Uterus (tissue), 2 donors: ENCODE results near the gene RIMS4.

Experiments used
- POLR2A ChIP-seq, 2 donors: fragments of 450-650 bp; IDR thresholded peaks; one replicate each; pipeline ENCODE4 v1.6.1; 2016; ENCODE audit warnings: antibody characterized with exemption in 2 of 2, mild to moderate bottlenecking in 1 of 2, moderate library complexity in 1 of 2
- TF ChIP-seq, protein P1 (sequence below), 4 experiments: fragments of 200-600 bp in 2 of 4; fragments of 450-650 bp in 2 of 4; sonication (generic) in 2 of 4; IDR thresholded peaks; one replicate each; pipeline ENCODE4 v1.5.1; 2016 to 2019; ENCODE audit warnings: antibody characterized with exemption in 4 of 4, mild to moderate bottlenecking in 2 of 4, moderate library complexity in 1 of 4

DNA sequence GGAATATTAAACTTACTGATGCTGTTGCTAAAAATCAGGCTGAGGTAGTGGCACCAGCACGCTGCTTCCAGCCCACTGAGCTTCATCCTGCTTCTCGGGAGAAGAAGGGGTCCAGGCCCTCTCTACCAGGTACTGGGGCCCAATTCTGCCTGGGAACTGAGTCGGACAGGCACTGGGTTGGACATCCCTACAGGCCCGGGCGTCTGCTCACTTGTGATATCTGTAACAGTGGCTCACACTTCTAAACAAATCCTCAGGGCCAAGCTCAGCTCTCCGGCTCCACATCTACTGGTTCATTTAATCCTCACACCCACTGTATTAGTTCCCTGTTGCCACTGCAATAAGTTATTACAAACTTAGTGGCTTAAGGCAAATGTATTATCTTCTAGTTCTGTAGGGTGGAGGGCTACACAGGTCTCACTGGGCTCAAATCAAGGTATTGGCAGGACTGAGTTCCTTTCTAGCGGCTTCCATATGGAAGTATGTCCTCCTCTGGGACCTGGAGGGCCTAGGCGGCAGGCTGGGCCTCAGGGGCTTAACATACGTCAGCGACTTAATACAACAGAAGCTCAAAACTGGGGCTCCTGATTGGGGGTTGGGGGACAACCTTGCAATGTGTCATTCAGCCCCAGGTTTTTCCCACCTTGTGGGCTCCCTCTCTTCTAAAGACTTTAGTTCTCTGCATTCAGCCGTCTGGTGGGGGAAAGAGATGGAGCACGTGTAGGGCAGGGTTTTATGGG lies 66.3 kb downstream of the RIMS4 start:
- TF ChIP-seq, protein P1, sequence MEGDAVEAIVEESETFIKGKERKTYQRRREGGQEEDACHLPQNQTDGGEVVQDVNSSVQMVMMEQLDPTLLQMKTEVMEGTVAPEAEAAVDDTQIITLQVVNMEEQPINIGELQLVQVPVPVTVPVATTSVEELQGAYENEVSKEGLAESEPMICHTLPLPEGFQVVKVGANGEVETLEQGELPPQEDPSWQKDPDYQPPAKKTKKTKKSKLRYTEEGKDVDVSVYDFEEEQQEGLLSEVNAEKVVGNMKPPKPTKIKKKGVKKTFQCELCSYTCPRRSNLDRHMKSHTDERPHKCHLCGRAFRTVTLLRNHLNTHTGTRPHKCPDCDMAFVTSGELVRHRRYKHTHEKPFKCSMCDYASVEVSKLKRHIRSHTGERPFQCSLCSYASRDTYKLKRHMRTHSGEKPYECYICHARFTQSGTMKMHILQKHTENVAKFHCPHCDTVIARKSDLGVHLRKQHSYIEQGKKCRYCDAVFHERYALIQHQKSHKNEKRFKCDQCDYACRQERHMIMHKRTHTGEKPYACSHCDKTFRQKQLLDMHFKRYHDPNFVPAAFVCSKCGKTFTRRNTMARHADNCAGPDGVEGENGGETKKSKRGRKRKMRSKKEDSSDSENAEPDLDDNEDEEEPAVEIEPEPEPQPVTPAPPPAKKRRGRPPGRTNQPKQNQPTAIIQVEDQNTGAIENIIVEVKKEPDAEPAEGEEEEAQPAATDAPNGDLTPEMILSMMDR (IDR thresholded peaks at IDR 0.05): no peak
- TF ChIP-seq POLR2A (IDR thresholded peaks at IDR 0.05): no peak
